Measurements from ENCODE around the gene STAC3. TPM values are rescaled to one million over a fixed set of nuclear protein-coding genes. Genes with fewer than 3 reads are reported as not detected.

STAC3 gene
- total and polyA plus RNA-seq, 9 of the 15 experiments (the other 6 are each of a cell fraction or from before 2014, with no cell fraction given): 0.45 to 6.4 (median 3.3) TPM

GRCh38 chr12:57280211-57281062 is 29.4 kb upstream of the STAC3 start (continued):
- 0 out of 2 replicates have a peak, but pooled peaks have one; percentile 36 for TF ChIP-seq JUNB (CRISPR knock-in tag; conservative IDR thresholded peaks at IDR 0.05)
- TF ChIP-seq ZNF316 (IDR thresholded peaks at IDR 0.05): no peak
- no peak for TF ChIP-seq CREBBP (IDR thresholded peaks at IDR 0.05; ENCODE audit: low read depth, low read length)
- TF ChIP-seq ZNF253 (CRISPR knock-in tag; conservative IDR thresholded peaks at IDR 0.05): no peak
- TF ChIP-seq E2F8 (IDR thresholded peaks at IDR 0.05; ENCODE audit: low read depth, partially characterized antibody): no peak
- TF ChIP-seq SIRT6 (IDR thresholded peaks at IDR 0.05; ENCODE audit: low read depth, low read length): no peak
- no peak for TF ChIP-seq ZNF280B (CRISPR knock-in tag; IDR thresholded peaks at IDR 0.05)
- TF ChIP-seq ATF1 (CRISPR knock-in tag; IDR thresholded peaks at IDR 0.05): no peak
- peak; percentile 57; the same call in 1 of the 2 replicates for TF ChIP-seq ATF1 (tag; IDR thresholded peaks at IDR 0.05)
- peak; percentile 75 for TF ChIP-seq ZEB2 (IDR thresholded peaks at IDR 0.05)
- TF ChIP-seq STAG1 (CRISPR knock-in tag; IDR thresholded peaks at IDR 0.05; ENCODE audit: borderline replicate concordance): no peak
- peak; percentile 96 for TF ChIP-seq TOE1 (IDR thresholded peaks at IDR 0.05; ENCODE audit: borderline replicate concordance)
- TF ChIP-seq TOE1 (CRISPR knock-in tag; IDR thresholded peaks at IDR 0.05; ENCODE audit: borderline replicate concordance, low read depth): no peak
- TF ChIP-seq ZNF124 (CRISPR knock-in tag; IDR thresholded peaks at IDR 0.05): no peak
- no peak for TF ChIP-seq POLR3A (IDR thresholded peaks at IDR 0.05; ENCODE audit: borderline replicate concordance, extremely low read depth, insufficient read depth, insufficient read length)
- peak; percentile 91 for TF ChIP-seq CREM (IDR thresholded peaks at IDR 0.05; ENCODE audit: low read depth)
- TF ChIP-seq ATF4 (CRISPR knock-in tag; IDR thresholded peaks at IDR 0.05): no peak
- no peak for TF ChIP-seq ZNF23 (CRISPR knock-in tag; IDR thresholded peaks at IDR 0.05)
- no peak for TF ChIP-seq TAL1 (IDR thresholded peaks at IDR 0.05)
- no peak for TF ChIP-seq UBTF (IDR thresholded peaks at IDR 0.05; ENCODE audit: borderline replicate concordance in 1 of 2, low read depth in 2 of 2, low read length in 2 of 2)
- no peak for TF ChIP-seq ZNF511 (CRISPR knock-in tag; IDR thresholded peaks at IDR 0.05)
